Bronchial epithelial cell (primary cell): ENCODE data around the gene SDHA. TPM values are rescaled to one million over a fixed set of nuclear protein-coding genes. Genes with fewer than 3 reads are reported as not detected.
"Not testable (repeated sequence)": the region's sequence is repeated elsewhere in the genome, so short reads cannot be mapped to it uniquely, and the experiment has no call there.

Experiments used
- DNase-seq: peaks from one replicate; pipeline ENCODE4 v3.0.0-alpha.2; 2010; ENCODE audit warnings: low read depth
- FAIRE-seq: peaks from 2 replicates; lab custom pipeline; 2011; peaks lifted over from hg19 to GRCh38; lab: Jason Lieb, UNC
- H3K27me3 ChIP-seq: 2 replicates; pipeline ENCODE4 v1.5.1; 2011; ENCODE audit warnings: low read length; ENCODE audit not compliant: control insufficient read depth, insufficient read depth
- H3K36me3 ChIP-seq: 2 replicates; pipeline ENCODE4 v1.5.1; 2011; ENCODE audit warnings: low read length; ENCODE audit not compliant: control insufficient read depth, insufficient read depth
- H3K4me3 ChIP-seq: 2 replicates; pipeline ENCODE4 v1.5.1; 2011; ENCODE audit warnings: mild to moderate bottlenecking, low read depth, low read length, control low read depth
- total RNA-seq: library from RNA; depleted of rRNA; stranded (reverse); fragments of >200 nt; gene quantifications from 2 replicates; pipeline ENCODE4 v1.2.1, GENCODE V29; 2014
- TF ChIP-seq, protein P1 (sequence below): IDR thresholded peaks from 2 replicates; pipeline ENCODE4 v1.5.1; 2011; ENCODE audit warnings: mild to moderate bottlenecking, moderate library complexity, low read length, control low read depth, inconsistent platforms; ENCODE audit not compliant: insufficient read depth, severe bottlenecking

Gene SDHA
- total RNA-seq, 1 donor from 2014 or later: 136 TPM

- Histone ChIP-seq H3K27me3 (no peaks in the 10 kb centered on the region), H3K4me3 (peak overlapping the region; percentile 75), H3K36me3 (peaks cover 2% of the 10 kb centered on the region)
- TF ChIP-seq, protein P1, sequence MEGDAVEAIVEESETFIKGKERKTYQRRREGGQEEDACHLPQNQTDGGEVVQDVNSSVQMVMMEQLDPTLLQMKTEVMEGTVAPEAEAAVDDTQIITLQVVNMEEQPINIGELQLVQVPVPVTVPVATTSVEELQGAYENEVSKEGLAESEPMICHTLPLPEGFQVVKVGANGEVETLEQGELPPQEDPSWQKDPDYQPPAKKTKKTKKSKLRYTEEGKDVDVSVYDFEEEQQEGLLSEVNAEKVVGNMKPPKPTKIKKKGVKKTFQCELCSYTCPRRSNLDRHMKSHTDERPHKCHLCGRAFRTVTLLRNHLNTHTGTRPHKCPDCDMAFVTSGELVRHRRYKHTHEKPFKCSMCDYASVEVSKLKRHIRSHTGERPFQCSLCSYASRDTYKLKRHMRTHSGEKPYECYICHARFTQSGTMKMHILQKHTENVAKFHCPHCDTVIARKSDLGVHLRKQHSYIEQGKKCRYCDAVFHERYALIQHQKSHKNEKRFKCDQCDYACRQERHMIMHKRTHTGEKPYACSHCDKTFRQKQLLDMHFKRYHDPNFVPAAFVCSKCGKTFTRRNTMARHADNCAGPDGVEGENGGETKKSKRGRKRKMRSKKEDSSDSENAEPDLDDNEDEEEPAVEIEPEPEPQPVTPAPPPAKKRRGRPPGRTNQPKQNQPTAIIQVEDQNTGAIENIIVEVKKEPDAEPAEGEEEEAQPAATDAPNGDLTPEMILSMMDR: no peak
- DNase-seq (peak; percentile 47), FAIRE-seq (no peak)
Observed at GRCh38 chr5:219460-219863, 1.3 kb downstream of the SDHA start.

DNA sequence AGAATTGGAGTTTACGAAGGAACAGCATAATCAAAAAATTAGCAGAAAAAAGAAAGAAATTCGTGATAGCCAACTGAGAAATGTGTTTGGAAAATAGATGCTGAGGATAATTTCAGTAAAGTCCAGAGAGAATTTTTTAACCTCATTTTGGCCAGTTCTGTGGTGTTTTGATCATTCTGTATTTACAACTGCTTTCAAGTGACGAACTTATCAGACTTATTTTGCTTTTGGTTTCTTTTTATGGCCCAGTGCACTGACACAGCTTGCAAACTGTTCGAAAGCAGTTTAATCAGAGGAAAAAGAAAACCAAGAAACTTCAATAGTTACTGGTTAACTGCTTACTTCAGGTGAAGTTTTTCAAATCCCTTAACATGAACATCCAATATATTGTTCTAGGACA, 1.9 kb downstream of the SDHA start:
- TF ChIP-seq, protein P1: no peak
- FAIRE-seq (no peak), DNase-seq (no peak)
- H3K27me3 ChIP-seq: no peaks in the 10 kb centered on the region
- H3K36me3 ChIP-seq: peaks cover 5% of the 10 kb centered on the region
- no peak overlapping the region for H3K4me3 ChIP-seq

DNA sequence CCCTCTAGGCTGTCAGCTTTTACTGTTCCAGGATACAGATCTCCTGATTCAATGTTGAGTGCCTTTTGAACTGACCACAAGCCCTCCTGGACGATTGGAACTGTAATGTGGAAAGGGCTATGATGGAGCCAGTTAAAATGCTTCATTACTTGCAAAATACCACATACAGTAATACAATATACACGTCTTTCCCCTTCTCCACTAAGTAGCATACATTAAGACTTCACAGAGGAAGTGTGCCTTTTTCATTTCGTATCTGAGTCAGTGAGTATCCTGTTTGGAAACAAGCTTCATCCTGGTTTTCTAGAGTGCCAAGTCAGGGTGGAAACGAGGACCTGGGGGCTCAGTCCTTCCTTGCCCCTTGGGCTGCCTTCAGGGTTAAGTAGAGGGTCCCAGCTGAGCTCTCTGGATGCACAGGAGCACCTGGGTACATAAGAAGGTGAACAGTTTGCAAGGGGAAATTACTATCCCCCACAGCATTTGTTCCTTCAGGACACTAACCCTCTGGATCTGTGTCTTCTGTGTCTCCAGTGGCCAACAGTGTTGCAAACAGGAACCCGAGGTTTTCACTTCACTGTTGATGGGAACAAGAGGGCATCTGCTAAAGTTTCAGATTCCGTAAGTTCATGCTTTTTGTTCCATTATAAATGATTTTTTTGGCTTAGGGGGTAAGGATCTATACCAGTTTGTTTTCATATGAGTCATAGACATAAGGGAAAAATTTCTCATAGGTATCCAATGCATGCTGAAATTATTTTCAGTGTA, 5.0 kb downstream of the SDHA start:
- not testable (repeated sequence) for FAIRE-seq, H3K27me3 ChIP-seq, H3K4me3 ChIP-seq
- peak; percentile 24 for DNase-seq
- peaks cover 17% of the 10 kb centered on the region for H3K36me3 ChIP-seq

- TF ChIP-seq, protein P1: no peak
- Histone ChIP-seq H3K4me3 (no peak overlapping the region), H3K27me3 (no peaks in the 10 kb centered on the region), H3K36me3 (peaks cover 20% of the 10 kb centered on the region)
- DNase-seq (no peak), FAIRE-seq (no peak)
Observed at GRCh38 chr5:223791-224190, 5.7 kb downstream of the SDHA start.

GRCh38 chr5:225334-225733, 7.2 kb downstream of the SDHA start:
- Histone ChIP-seq H3K4me3 (no peak overlapping the region), H3K36me3 (peaks cover 23% of the 10 kb centered on the region), H3K27me3 (no peaks in the 10 kb centered on the region)
- TF ChIP-seq, protein P1: no peak
- FAIRE-seq: no peak
- no peak for DNase-seq

- not testable (repeated sequence) for DNase-seq, FAIRE-seq, H3K4me3 ChIP-seq, H3K27me3 ChIP-seq
- peaks cover 27% of the 10 kb centered on the region for H3K36me3 ChIP-seq
Observed at GRCh38 chr5:227375-227774, 9.3 kb downstream of the SDHA start.

DNA sequence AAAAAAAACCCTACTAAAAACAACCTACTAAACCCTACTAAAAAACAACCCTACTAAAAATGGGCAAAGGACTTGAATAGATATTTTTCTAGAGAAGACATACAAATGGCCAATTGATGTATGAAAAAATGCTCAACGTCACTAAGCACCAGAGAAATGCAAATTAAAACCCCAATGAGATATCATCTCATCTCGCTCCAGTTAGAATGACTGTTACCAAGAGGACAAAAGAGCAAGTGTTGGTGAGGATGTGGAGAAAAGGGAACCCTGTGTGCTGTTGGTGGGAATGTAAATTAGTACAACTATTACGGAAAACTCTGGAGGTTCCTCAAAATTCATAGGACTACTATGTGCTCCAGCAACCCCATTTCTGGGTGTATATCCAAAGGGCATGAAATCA, 10.8 kb downstream of the SDHA start:
- TF ChIP-seq, protein P1: no peak
- no peak for FAIRE-seq
- DNase-seq: no peak
- no peaks in the 10 kb centered on the region for H3K27me3 ChIP-seq
- peaks cover 30% of the 10 kb centered on the region for H3K36me3 ChIP-seq
- no peak overlapping the region for H3K4me3 ChIP-seq
